Sigmoid colon (tissue), 4 donors: Measurements from ENCODE around the gene ZNF787.
A peak's percentile ranks its signal among the peaks of the same experiment; 100 is the strongest.

Experiments used
- CTCF ChIP-seq, 4 experiments: fragments of 450-650 bp in 3 of 4; fragments of 200-600 bp in 1 of 4; IDR thresholded peaks; one replicate each; pipeline ENCODE4 v1.5.1; 2016 to 2019; ENCODE audit warnings: antibody characterized with exemption in 4 of 4, mild to moderate bottlenecking in 3 of 4, moderate library complexity in 2 of 4
- EP300 ChIP-seq, 4 donors: sonication (generic); formaldehyde crosslinking; IDR thresholded peaks; one replicate each; pipeline ENCODE4 v1.6.1; 2017; ENCODE audit warnings: antibody characterized with exemption in 4 of 4
- POLR2A ChIP-seq, 2 donors: fragments of 450-650 bp; IDR thresholded peaks; one replicate each; pipeline ENCODE4 v1.6.1; 2016; ENCODE audit warnings: antibody characterized with exemption in 2 of 2, mild to moderate bottlenecking in 2 of 2, moderate library complexity in 2 of 2
- POLR2AphosphoS5 ChIP-seq, 4 donors: sonication (generic); formaldehyde crosslinking; IDR thresholded peaks; one replicate each; pipeline ENCODE4 v1.6.1; 2017; ENCODE audit warnings: antibody characterized with exemption in 4 of 4

- TF ChIP-seq CTCF (IDR thresholded peaks at IDR 0.05) = peak; percentile 71 to 78 (median 78)
- peak in 3 of 4 donors; percentile 57 to 67 (median 66) for TF ChIP-seq POLR2AphosphoS5 (IDR thresholded peaks at IDR 0.05)
- TF ChIP-seq EP300 (IDR thresholded peaks at IDR 0.05) = peak in 2 of 4 donors; percentile 10 to 71
- no peak for TF ChIP-seq POLR2A (IDR thresholded peaks at IDR 0.05)
These were observed 15.9 kb downstream of the ZNF787 start for GRCh38 chr19:56105090-56105701.
